PFSK-1 (cell line): ENCODE data around the gene SEC62.

Experiments used
- FOXP2 ChIP-seq: optimal IDR thresholded peaks from 2 replicates; pipeline ENCODE3; 2011; ENCODE audit warnings: borderline replicate concordance, control low read depth, inconsistent platforms; ENCODE audit not compliant: insufficient read depth; ENCODE audit errors: extremely low read length, extremely low read depth
- POLR2AphosphoS5 ChIP-seq: IDR thresholded peaks from 2 replicates; pipeline ENCODE4 v1.6.1; 2012; ENCODE audit warnings: low read depth, mild to moderate bottlenecking, control low read depth, low read length, moderate library complexity
- SIN3A ChIP-seq: IDR thresholded peaks from 2 replicates; pipeline ENCODE4 v1.6.1; 2012; ENCODE audit warnings: mild to moderate bottlenecking, low read length, moderate library complexity, borderline replicate concordance; ENCODE audit not compliant: insufficient read depth
- TAF1 ChIP-seq: IDR thresholded peaks from 2 replicates; pipeline ENCODE4 v1.6.1; 2012; ENCODE audit warnings: low read length, control low read depth, borderline replicate concordance; ENCODE audit not compliant: insufficient read depth
- TF ChIP-seq, protein P1 (sequence below), 2 experiments: IDR thresholded peaks; 2 replicates each; pipeline versions ENCODE4 v1.6.1 to v1.8.0; 2011 to 2012; ENCODE audit warnings: low read depth in 2 of 2, low read length in 2 of 2, control low read depth in 1 of 2, inconsistent platforms in 1 of 2, mild to moderate bottlenecking in 1 of 2, moderate library complexity in 1 of 2; ENCODE audit not compliant: insufficient read depth in 1 of 2

SEC62 gene

DNA sequence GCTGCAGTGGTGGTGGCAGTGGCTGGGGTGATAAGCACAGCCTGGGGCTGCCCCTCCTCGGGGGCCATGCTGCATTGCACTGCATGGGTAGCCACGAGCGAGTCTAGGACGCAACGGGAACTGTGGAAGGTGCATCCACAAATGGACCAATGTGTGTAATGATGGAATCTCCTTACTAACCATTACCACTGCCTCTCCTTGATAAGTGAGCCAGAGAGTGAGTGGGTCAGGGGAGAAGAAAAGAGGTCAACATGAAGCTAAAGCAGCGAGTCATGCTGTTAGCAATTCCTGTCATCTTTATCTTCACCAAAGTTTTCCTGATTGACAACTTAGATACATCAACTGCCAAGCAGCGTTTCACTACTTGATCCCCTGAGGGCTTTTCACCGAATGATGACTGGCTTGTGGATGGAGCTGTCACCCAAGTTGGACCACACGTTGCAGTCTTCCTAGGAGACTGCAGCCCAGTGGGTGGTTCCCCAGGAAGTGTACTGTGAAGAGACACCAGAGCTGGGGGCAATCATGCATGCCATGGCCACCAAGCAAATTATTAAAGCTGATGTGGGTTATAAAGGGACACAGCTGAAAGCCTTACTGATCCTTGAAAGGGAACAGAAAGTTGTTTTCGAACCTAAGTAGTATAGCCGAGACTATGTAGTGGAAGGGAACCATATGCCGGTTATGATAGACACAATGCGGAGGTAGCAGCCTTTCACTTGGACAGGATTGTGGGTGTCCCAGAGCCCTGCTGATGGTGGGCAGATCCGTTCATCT, 34.7 kb upstream of the SEC62 start:
- TF ChIP-seq POLR2AphosphoS5 (no peak), FOXP2 (no peak), SIN3A (no peak), TAF1 (no peak)
- TF ChIP-seq, protein P1, sequence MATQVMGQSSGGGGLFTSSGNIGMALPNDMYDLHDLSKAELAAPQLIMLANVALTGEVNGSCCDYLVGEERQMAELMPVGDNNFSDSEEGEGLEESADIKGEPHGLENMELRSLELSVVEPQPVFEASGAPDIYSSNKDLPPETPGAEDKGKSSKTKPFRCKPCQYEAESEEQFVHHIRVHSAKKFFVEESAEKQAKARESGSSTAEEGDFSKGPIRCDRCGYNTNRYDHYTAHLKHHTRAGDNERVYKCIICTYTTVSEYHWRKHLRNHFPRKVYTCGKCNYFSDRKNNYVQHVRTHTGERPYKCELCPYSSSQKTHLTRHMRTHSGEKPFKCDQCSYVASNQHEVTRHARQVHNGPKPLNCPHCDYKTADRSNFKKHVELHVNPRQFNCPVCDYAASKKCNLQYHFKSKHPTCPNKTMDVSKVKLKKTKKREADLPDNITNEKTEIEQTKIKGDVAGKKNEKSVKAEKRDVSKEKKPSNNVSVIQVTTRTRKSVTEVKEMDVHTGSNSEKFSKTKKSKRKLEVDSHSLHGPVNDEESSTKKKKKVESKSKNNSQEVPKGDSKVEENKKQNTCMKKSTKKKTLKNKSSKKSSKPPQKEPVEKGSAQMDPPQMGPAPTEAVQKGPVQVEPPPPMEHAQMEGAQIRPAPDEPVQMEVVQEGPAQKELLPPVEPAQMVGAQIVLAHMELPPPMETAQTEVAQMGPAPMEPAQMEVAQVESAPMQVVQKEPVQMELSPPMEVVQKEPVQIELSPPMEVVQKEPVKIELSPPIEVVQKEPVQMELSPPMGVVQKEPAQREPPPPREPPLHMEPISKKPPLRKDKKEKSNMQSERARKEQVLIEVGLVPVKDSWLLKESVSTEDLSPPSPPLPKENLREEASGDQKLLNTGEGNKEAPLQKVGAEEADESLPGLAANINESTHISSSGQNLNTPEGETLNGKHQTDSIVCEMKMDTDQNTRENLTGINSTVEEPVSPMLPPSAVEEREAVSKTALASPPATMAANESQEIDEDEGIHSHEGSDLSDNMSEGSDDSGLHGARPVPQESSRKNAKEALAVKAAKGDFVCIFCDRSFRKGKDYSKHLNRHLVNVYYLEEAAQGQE (IDR thresholded peaks at IDR 0.05; ENCODE audit: insufficient read depth in 1 of 2, low read depth in 2 of 2, low read length in 2 of 2): no peak

DNA sequence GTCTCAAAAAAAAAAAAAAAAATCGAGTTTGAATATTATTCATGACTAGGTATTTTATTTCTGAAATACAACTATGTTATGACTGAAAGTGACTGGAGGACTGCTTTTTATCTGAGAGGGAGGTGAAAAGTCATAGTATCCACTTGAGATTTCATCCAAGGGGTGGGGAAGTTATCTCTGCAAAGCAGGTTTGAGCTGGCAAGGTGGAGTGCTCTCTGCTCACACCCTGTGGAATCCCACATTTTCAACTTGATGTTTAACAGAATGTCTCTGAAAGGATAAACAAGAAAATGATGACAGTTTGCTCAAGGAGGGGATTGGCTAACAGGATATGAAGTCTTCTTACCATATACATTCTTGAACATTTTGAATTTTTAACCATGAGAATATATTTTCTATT, 27.3 kb upstream of the SEC62 start:
- no peak for TF ChIP-seq SIN3A
- no peak for TF ChIP-seq POLR2AphosphoS5
- TF ChIP-seq TAF1: no peak
- TF ChIP-seq FOXP2: no peak
- TF ChIP-seq, protein P1 (IDR thresholded peaks at IDR 0.05; ENCODE audit: insufficient read depth in 1 of 2, low read depth in 2 of 2, low read length in 2 of 2): no peak

DNA sequence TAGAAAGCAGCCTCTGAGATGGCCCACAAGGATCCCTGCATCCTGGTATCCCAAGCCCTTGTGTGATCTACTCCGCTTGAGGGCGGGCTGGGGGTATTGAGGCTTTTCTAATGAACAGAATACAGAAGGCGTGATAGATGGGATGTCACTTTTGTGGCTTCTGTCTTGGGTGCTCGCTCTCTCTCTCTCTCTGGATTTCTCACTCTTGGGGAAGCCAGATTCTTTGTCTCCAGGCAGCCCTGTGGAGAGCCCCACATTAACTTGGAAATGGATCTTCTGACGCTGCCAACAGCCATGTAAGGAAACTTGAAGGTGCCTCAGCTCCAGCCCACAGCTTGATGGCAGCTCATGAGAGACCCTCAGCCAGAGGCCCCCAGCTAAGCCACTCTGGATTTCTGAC, 26.9 kb upstream of the SEC62 start:
- TF ChIP-seq SIN3A (no peak), POLR2AphosphoS5 (no peak), FOXP2 (no peak), TAF1 (no peak)
- TF ChIP-seq, protein P1 (IDR thresholded peaks at IDR 0.05; ENCODE audit: insufficient read depth in 1 of 2, low read depth in 2 of 2, low read length in 2 of 2): no peak

DNA sequence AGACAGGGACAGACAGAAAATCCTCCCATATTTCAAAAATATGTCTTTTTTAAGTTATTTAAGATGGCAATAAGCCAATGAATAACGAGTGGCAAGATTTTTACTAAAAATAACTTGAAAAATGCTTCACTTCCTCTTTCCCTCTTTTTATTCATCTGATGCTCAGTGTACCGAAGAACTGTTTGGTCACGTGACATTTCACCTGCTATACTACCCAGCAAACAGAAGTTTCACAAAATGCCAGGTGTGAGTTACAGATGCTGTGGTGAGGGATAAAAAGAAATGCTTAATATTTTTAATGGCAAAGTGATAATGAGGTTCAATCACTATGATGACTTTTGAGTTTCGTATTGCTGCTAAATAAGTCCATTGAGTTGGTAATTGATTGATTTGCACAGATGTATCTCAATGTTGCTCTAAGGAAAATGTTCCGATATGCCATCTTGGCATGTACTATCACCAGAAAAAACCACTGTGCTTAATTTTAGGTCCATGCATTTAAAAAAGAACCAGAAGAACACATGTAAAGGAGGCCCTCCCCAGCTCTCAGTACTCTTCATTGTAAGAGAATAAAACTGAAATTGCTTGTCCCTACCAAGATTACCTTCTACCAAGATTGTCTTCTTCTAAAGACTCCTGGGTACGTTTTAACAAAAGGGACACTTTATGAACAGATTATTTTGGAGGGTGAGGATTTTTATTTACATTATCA, 26.0 kb upstream of the SEC62 start:
- TF ChIP-seq, protein P1 (IDR thresholded peaks at IDR 0.05; ENCODE audit: insufficient read depth in 1 of 2, low read depth in 2 of 2, low read length in 2 of 2): no peak
- TF ChIP-seq FOXP2 (no peak), POLR2AphosphoS5 (no peak), TAF1 (no peak)
